Neural cell (in vitro differentiated cells): ENCODE measurements around the gene PDE11A. TPM values are rescaled to one million over a fixed set of nuclear protein-coding genes. Genes with fewer than 3 reads are reported as not detected.

ENCODE experiments used
- H2AFZ ChIP-seq: fragments of 200-600, 300-800 bp; sonication (generic), shearing (Covaris generic); 2 replicates; pipeline ENCODE4 v1.6.0; 2014; ENCODE audit warnings: low read depth, mild to moderate bottlenecking, antibody characterized with exemption, low read length, moderate library complexity
- H3F3A ChIP-seq: fragments of 200-600 bp; shearing (Covaris generic); 2 replicates; pipeline ENCODE4 v1.6.1; 2016; ENCODE audit warnings: mild to moderate bottlenecking, moderate library complexity, mixed read lengths, antibody characterized with exemption, low read length; ENCODE audit not compliant: insufficient read depth, poor library complexity, severe bottlenecking
- H3K27ac ChIP-seq: fragments of 200-600, 300-800 bp; sonication (generic), shearing (Covaris generic); 2 replicates; pipeline ENCODE4 v1.5.1; 2014; ENCODE audit warnings: mild to moderate bottlenecking, low read length, moderate library complexity
- H3K27me3 ChIP-seq: fragments of 300-800, 200-600 bp; sonication (generic), shearing (Covaris generic); 2 replicates; pipeline ENCODE4 v1.6.0; 2014; ENCODE audit warnings: mild to moderate bottlenecking, low read depth, low read length, moderate library complexity; ENCODE audit not compliant: insufficient read depth
- H3K36me3 ChIP-seq: fragments of 300-800, 200-600 bp; sonication (generic), shearing (Covaris generic); 2 replicates; pipeline ENCODE4 v1.5.1; 2014; ENCODE audit warnings: mild to moderate bottlenecking, antibody characterized with exemption, low read length, moderate library complexity; ENCODE audit not compliant: insufficient read depth
- H3K4me2 ChIP-seq: fragments of 300-800, 200-600 bp; sonication (generic), shearing (Covaris generic); 2 replicates; pipeline ENCODE4 v1.6.0; 2014; ENCODE audit warnings: mild to moderate bottlenecking, low read length
- H3K4me3 ChIP-seq: fragments of 300-800, 200-600 bp; sonication (generic), shearing (Covaris generic); 2 replicates; pipeline ENCODE4 v1.5.1; 2014; ENCODE audit warnings: mild to moderate bottlenecking, low read length, moderate library complexity
- H3K79me2 ChIP-seq: fragments of 200-600 bp; shearing (Covaris generic); replicated peaks from 2 replicates; pipeline ENCODE4 v1.6.0; 2014; ENCODE audit warnings: mild to moderate bottlenecking, low read length, moderate library complexity; ENCODE audit not compliant: insufficient read depth
- H3K9ac ChIP-seq: fragments of 300-800, 200-600 bp; sonication (generic), shearing (Covaris generic); 2 replicates; pipeline ENCODE4 v1.6.1; 2016; ENCODE audit warnings: mild to moderate bottlenecking, low read length, mixed read lengths
- H3K9me2 ChIP-seq: fragments of 200-600 bp; shearing (Covaris generic); 2 replicates; pipeline ENCODE4 v1.6.1; 2016; ENCODE audit warnings: mild to moderate bottlenecking, low read length, mixed read lengths; ENCODE audit not compliant: insufficient read depth
- H3K9me3 ChIP-seq: fragments of 200-600, 300-800 bp; sonication (generic), shearing (Covaris generic); 2 replicates; pipeline ENCODE4 v1.6.1; 2016; ENCODE audit warnings: mild to moderate bottlenecking, mixed run types, low read length, moderate library complexity, mixed read lengths
- H4K20me1 ChIP-seq: fragments of 200-600 bp; shearing (Covaris generic); 2 replicates; pipeline ENCODE4 v1.6.1; 2016; ENCODE audit warnings: mild to moderate bottlenecking, mixed run types; ENCODE audit not compliant: insufficient read depth
- EP300 ChIP-seq: fragments of 450-650 bp; conservative IDR thresholded peaks from 2 replicates; pipeline ENCODE4 v1.6.1; 2014; ENCODE audit warnings: antibody characterized with exemption, mild to moderate bottlenecking, moderate library complexity; ENCODE audit not compliant: poor library complexity, severe bottlenecking
- EZH2 ChIP-seq: fragments of 200-600, 300-800 bp; shearing (Covaris generic), sonication (generic); IDR thresholded peaks from 2 replicates; pipeline ENCODE4 v1.6.1; 2014; ENCODE audit warnings: antibody characterized with exemption, low read length, borderline replicate concordance, mild to moderate bottlenecking; ENCODE audit not compliant: insufficient read depth, poor library complexity, severe bottlenecking
- MXI1 ChIP-seq: fragments of 450-650 bp; conservative IDR thresholded peaks from 2 replicates; pipeline ENCODE4 v1.6.1; 2014; ENCODE audit warnings: antibody characterized with exemption, mild to moderate bottlenecking; ENCODE audit not compliant: poor library complexity, severe bottlenecking
- POLR2AphosphoS5 ChIP-seq: IDR thresholded peaks from 2 replicates; pipeline ENCODE4 v1.6.1; 2012
- RAD21 ChIP-seq: fragments of 450-650 bp; conservative IDR thresholded peaks from 2 replicates; pipeline ENCODE4 v1.6.1; 2014; ENCODE audit warnings: antibody characterized with exemption, mild to moderate bottlenecking, moderate library complexity
- SMC3 ChIP-seq: fragments of 450-650 bp; conservative IDR thresholded peaks from 2 replicates; pipeline ENCODE4 v1.6.1; 2014; ENCODE audit warnings: antibody characterized with exemption, mild to moderate bottlenecking, moderate library complexity; ENCODE audit not compliant: poor library complexity
- TAF1 ChIP-seq: IDR thresholded peaks from 2 replicates; pipeline ENCODE4 v1.6.1; 2012; ENCODE audit warnings: low read depth
- polyA plus RNA-seq: library from polyadenylated mRNA; depleted of rRNA; stranded (reverse); fragments of >200 nt; gene quantifications from 2 replicates; pipeline ENCODE4 v1.2.3, GENCODE V29; 2014
- TF ChIP-seq, protein P1 (sequence below): fragments of 450-650 bp; IDR thresholded peaks from 2 replicates; pipeline ENCODE4 v1.5.1; 2014; ENCODE audit warnings: antibody characterized with exemption, mild to moderate bottlenecking, moderate library complexity; ENCODE audit not compliant: poor library complexity, severe bottlenecking
- TF ChIP-seq, protein P2 (sequence below): IDR thresholded peaks from 2 replicates; pipeline ENCODE4 v1.6.1; 2012; ENCODE audit warnings: borderline replicate concordance

Gene PDE11A
- polyA plus RNA-seq, 1 donor from 2014 or later: 0.89 TPM

- Histone ChIP-seq H2AFZ (no peak overlapping the region), H3K27ac (no peak overlapping the region), H3K4me3 (no peak overlapping the region), H3K9me3 (no peaks in the 10 kb centered on the region), H3K4me2 (no peak overlapping the region), H3K9me2 (no peaks in the 10 kb centered on the region), H3K79me2 (no peaks in the 10 kb centered on the region), H3K9ac (no peak overlapping the region), H3K27me3 (no peaks in the 10 kb centered on the region), H3F3A (no peaks in the 10 kb centered on the region), H4K20me1 (no peaks in the 10 kb centered on the region), H3K36me3 (no peaks in the 10 kb centered on the region)
- TF ChIP-seq EZH2: no peak
- TF ChIP-seq, protein P1, sequence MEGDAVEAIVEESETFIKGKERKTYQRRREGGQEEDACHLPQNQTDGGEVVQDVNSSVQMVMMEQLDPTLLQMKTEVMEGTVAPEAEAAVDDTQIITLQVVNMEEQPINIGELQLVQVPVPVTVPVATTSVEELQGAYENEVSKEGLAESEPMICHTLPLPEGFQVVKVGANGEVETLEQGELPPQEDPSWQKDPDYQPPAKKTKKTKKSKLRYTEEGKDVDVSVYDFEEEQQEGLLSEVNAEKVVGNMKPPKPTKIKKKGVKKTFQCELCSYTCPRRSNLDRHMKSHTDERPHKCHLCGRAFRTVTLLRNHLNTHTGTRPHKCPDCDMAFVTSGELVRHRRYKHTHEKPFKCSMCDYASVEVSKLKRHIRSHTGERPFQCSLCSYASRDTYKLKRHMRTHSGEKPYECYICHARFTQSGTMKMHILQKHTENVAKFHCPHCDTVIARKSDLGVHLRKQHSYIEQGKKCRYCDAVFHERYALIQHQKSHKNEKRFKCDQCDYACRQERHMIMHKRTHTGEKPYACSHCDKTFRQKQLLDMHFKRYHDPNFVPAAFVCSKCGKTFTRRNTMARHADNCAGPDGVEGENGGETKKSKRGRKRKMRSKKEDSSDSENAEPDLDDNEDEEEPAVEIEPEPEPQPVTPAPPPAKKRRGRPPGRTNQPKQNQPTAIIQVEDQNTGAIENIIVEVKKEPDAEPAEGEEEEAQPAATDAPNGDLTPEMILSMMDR: no peak
- TF ChIP-seq EP300: no peak
- TF ChIP-seq MXI1: no peak
- TF ChIP-seq, protein P2, sequence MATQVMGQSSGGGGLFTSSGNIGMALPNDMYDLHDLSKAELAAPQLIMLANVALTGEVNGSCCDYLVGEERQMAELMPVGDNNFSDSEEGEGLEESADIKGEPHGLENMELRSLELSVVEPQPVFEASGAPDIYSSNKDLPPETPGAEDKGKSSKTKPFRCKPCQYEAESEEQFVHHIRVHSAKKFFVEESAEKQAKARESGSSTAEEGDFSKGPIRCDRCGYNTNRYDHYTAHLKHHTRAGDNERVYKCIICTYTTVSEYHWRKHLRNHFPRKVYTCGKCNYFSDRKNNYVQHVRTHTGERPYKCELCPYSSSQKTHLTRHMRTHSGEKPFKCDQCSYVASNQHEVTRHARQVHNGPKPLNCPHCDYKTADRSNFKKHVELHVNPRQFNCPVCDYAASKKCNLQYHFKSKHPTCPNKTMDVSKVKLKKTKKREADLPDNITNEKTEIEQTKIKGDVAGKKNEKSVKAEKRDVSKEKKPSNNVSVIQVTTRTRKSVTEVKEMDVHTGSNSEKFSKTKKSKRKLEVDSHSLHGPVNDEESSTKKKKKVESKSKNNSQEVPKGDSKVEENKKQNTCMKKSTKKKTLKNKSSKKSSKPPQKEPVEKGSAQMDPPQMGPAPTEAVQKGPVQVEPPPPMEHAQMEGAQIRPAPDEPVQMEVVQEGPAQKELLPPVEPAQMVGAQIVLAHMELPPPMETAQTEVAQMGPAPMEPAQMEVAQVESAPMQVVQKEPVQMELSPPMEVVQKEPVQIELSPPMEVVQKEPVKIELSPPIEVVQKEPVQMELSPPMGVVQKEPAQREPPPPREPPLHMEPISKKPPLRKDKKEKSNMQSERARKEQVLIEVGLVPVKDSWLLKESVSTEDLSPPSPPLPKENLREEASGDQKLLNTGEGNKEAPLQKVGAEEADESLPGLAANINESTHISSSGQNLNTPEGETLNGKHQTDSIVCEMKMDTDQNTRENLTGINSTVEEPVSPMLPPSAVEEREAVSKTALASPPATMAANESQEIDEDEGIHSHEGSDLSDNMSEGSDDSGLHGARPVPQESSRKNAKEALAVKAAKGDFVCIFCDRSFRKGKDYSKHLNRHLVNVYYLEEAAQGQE: no peak
- no peak for TF ChIP-seq POLR2AphosphoS5
- TF ChIP-seq TAF1: no peak
- TF ChIP-seq SMC3: no peak
- no peak for TF ChIP-seq RAD21
Measured at GRCh38 chr2:177816766-177817165, 255.8 kb downstream of the PDE11A start.

DNA sequence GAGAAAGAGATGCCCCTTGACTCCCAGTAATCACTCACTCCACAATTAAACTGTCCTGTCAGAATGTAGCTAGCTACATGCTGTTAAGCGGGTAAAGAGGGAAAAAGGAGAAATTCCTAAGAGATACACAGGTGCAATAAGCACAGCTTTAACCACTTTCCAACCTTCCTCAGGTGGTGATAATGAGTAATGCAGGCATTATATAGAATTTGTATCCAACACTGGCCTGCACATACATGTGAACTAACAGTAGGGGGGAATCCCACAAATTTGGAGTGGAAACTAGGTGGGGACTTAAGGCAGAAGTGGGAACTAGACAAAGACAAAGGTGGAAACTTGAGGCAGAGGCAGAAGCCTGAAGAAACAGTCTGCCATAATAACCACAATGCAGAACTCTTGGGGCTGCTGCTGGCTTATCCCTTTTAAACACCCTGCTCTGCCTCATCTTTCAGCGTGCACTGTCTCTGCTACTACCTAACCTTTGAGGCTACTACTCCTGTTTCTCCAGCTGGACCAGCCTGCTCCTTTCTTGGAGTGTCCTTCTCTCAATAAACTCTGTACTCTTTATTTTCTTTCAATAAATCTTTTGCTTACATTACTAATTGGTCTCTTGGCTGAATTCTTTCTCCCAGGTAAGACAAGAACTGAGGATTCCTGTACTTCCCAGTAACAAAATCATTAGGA lies 259.7 kb downstream of the PDE11A start:
- Histone ChIP-seq H3K9me3 (no peaks in the 10 kb centered on the region), H2AFZ (no peak overlapping the region), H3K27ac (no peak overlapping the region), H3K9me2 (no peaks in the 10 kb centered on the region), H3K36me3 (no peaks in the 10 kb centered on the region), H3K27me3 (no peaks in the 10 kb centered on the region), H4K20me1 (no peaks in the 10 kb centered on the region), H3K9ac (no peak overlapping the region), H3K79me2 (no peaks in the 10 kb centered on the region), H3K4me3 (no peak overlapping the region), H3F3A (no peaks in the 10 kb centered on the region), H3K4me2 (no peak overlapping the region)
- TF ChIP-seq EZH2 (no peak), RAD21 (no peak), POLR2AphosphoS5 (no peak), MXI1 (no peak), TAF1 (no peak), SMC3 (no peak), EP300 (no peak)
- TF ChIP-seq, protein P1: no peak
- TF ChIP-seq, protein P2: no peak
